Hematopoietic multipotent progenitor cell treated with erythropoietin and hydrocortisone succinate and interleukin-3 and kit ligand, for 6 days (in vitro differentiated cells): Measurements from ENCODE around the gene C22orf39.
A peak's percentile ranks its signal among the peaks of the same experiment; 100 is the strongest.

ENCODE experiments used
- DNase-seq: peaks from one replicate; pipeline ENCODE4 v3.0.0-alpha.2; 2015

The C22orf39 gene

GRCh38 chr22:19447330-19448075 is at the start of gene C22orf39:
C22orf39 (minus strand) TSS chr22:19447711; CDS start chr22:19447688, 23 bp downstream.
- DNase-seq = peak; percentile 95

GRCh38 chr22:19497245-19497644 is 49.7 kb upstream of the C22orf39 start:
- DNase-seq = no peak

DNA sequence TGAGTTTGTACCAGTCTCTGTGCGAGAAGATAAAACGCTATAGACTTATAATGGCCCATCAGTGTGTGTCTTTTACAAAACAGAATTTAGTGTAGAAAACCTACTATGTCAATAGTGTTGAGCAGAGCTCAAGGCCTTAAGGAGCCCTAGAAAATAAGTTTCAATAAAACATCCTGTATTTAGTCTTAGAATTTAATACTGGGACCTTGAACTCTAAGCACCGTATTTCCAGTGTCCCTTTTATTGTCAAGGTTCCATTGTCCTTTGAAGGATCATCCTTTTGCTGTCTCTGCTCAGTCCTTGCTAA is 48.8 kb upstream of the C22orf39 start:
- DNase-seq = no peak

- peak; percentile 20 for DNase-seq
Observed at GRCh38 chr22:19495562-19496323, 48.2 kb upstream of the C22orf39 start.

- DNase-seq = no peak
Observed at GRCh38 chr22:19494676-19495173, 47.2 kb upstream of the C22orf39 start.

DNA sequence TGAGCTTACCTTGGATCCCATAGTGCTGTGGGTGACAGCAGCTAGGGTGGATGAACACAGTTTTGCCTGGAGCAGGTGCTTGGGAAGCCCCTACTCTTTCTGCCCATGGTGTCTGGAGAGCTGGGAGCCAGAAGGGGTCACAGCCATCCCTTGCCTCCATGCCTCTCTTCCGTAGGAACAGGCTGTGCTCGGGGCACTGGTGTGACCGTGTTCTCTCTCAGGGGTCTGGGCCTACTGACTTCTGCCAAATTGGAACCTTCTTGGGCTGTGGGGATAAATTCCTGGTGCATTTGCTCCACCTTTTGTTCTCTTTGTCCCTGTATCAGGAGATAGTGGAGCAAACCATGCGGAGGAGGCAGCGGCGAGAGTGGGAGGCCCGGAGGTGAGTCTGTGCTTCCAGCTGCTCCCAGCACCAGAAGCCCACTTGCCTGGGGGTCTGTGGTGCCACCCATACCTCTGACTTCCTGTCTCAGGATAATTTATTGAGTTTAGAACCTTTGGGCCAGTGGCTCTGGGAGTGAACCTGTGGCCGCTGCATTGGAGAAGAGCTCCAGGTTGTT is 46.6 kb upstream of the C22orf39 start:
- DNase-seq = no peak

DNA sequence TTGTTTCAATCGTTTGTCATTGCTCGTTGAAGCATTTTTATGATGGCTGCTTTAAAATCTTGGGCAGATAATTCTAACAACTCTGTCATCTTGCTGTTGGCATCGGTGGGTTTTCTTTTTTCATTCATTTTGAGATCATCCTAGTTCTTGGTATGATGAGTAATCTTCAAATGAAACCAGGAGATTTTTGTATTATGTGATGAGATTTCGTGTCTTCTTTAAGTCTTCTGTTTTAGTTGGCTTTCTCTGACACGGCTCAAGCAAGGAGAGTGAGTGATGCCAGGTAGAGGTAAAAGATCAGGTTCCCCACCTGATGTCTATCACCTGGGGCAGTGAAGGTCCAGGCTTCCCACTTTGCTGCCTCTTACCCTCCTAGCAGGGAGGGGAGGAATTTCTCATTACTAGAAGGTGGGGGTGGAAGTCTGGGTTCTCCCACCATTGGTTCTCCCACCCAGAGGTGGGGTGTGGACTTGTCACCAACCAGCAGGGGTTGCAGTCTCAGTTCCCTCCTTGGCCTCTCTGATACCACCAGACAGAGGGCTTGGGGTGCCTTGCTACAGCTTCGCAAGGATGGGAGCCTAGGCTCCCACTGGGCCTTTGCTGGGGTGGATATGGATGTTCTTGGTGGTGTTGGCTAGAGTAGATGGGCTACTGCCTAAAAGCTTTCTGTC is 45.1 kb upstream of the C22orf39 start:
- DNase-seq = no peak

DNA sequence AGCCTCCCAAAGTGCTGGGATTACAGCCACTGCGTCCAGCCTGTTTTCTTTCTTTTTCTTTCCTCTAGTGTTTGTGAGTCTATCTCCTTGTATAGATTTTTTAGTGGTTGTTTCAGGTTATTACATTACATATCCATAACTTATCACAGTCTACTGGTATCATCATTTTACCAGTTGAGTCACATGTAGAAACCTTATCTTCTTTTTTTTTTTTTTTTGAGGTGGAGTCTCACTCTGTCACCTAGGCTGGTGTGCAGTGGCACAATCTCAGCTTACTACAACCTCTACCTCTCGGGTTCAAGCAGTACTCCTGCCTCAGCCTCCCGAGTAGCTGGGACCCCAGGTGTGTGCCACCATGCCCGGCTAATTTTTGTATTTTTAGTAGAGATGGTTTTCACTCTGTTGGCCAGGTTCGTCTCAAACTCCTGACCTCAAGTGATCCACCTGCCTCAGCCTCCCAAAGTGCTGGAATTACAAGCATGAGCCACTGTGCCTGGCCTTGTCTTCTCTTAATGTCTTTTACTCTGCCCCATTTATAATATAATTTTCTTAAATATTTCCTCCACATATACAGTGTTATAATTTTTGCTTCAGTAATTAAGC is 43.2 kb upstream of the C22orf39 start:
- no peak for DNase-seq

DNA sequence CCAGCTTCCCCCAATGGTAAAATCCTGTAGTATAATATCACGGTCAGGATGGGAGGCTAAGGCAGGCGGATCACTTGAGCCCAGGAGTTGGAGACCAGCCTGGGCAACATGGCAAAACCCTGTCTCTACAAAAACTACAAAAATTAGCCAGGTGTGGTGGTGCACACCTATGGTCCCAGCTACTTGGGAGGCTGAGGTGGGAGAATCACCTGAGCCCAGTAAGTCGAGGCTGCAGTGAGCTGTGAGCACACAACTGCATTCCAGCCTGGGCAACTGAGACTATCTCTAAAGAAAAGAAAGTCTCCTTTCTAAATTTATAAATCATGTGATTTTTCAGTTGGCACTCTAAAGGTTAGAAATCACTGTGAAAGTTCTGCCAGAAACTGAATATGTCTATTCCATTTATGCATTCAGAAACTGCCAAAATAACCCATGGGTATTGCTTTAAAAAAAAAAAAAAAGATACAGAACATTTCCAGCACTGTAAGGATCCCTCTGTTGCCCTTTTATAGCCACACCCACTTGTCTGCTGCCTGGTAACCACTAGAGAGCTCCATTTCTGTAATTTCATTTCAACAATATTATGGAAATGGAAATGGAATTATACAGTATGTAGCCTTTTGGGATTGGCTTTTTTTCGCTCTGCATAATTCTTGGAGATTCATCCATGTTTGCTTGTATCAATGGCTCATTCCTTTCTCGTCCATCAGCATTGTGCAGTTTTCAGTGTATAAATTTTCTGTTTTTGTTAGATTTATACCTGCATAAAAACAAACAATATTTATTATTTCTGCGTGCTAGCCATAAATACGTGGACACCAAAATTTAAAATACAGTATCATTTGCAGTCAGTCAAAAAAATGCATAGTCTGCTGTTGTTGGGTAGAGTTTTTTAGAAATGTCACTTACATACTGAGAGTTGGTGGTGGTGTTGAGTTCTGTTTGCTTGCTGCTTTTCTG is 41.7 kb upstream of the C22orf39 start:
- peak; percentile 61 for DNase-seq

DNA sequence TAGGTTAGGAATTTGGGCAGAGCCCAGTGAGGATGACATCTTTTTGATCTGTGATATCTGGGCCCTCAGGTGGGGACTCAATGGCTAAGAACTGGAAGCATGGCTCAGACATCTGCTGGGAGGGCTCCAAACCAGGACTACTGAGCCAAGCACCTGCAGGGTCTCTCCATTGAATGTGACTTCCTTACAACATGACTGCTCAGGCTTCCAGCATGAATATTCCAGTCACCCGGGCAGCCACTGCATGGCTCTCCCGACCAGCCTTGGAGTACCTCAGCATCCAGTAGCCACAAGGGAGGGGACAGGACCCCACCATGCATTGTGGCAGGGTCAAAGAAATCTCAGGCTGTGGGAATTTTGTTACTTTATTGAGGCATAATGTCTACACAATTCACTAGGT is 40.8 kb upstream of the C22orf39 start:
- DNase-seq = no peak

DNA sequence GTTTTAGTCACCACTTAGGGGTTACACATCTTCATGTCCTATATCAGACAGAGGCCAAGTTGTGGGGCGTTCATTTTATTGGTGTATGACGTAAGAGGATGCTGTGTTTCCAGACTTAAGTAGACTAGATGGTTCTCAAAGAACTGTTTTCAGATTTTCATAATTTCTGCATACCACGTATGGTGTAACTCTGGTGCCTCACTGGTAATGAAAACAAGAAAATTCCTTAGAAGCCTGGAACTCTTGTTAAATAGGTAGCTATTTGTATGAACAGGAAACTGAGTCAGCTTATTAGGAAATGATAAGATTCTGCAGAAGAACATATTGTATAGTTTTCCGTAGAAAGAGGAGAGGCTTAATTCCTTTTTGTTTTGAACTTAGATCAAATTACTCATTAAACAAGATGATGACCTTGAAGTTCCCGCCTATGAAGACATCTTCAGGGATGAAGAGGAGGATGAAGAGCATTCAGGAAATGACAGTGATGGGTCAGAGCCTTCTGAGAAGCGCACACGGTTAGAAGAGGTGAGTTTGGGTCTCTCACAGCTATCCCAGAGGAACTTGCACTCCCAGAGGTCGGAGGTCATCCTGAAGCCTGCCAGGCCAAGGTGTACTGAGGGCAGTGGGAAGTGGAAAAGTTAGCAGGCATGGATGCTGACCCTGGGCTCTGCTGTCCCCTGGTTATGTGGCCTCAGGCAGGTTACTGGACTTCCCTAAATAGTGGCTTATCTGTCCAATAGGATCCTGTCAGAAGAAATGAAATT is 36.2 kb upstream of the C22orf39 start:
- DNase-seq = no peak

DNA sequence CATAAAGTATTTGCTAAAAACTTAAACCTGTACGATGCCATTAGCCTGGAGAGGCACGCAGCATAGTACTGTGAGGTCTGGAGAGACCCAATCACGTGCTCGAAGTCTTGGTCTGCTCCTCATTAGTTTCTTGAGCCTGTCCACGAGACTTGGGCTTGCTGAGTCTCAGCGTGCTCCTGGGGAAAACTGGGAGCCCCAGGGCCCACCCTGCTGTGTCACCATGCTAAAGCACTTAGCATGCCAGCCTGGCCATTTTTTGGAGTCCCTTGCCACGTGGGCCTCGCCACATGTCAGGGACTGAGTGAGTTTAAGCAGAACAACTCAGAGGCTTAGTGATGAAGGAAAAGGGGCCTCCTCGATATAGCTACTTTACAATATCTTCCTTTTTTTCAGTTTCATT is 34.8 kb upstream of the C22orf39 start:
- DNase-seq = no peak

- peak; percentile 17 for DNase-seq
Observed at GRCh38 chr22:19480789-19481188, 33.3 kb upstream of the C22orf39 start.

- no peak for DNase-seq
Observed at GRCh38 chr22:19480173-19480568, 32.7 kb upstream of the C22orf39 start.

GRCh38 chr22:19479355-19480172 is 32.1 kb upstream of the C22orf39 start, which contains the start of gene CDC45:
CDC45 (plus strand) TSS chr22:19479920; CDS start chr22:19479969, 49 bp downstream.
- DNase-seq = peak; percentile 99

GRCh38 chr22:19478901-19479354 is 31.4 kb upstream of the C22orf39 start, which contains the start of gene UFD1:
UFD1 (minus strand) TSS chr22:19479193; CDS start chr22:19479085, 108 bp downstream.
- DNase-seq = peak; percentile 86

DNA sequence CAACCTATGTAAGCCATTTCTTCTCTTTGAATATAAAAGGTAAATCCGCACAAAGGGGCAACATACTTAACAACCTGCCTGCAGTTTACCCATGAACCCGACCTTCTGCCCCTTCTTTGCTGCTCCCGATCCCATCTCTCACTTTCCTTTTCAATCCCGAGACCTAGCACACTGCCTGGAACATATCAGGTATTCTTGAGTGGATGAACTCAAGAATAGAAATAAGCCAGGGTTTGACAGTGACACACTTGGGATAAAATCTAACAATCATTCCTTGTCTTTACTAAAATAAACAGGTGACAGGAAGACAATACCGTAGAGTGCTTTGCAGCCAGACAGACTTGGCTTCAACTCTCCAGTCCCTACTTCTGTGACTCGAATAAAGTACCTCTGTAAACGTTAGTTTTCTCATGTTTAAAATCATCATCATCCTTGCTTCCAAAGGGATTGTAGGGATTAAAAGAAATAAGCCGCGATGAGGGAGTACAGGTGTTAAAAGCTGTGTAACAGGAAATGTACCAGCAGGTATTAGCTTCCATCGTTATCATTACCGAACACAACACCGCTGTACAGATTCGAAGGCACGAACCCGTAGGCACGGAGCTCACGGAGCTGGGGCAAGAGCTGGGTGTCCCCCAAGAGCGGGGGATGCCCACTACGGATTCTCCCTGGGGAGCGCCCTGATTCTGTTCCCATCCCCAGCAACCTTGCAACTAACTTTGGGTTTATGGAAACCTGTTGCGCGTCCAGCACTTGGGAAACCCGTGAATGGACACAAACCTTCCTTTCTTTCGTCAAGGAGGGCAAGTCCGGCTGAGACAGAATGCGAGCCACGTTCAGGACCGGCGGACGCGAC is 30.8 kb upstream of the C22orf39 start:
- DNase-seq = peak; percentile 43

- DNase-seq = peak; percentile 64
Observed at GRCh38 chr22:19477321-19478044, 30.0 kb upstream of the C22orf39 start.
